ENCODE measurements around the gene CNGA3. TPM values are rescaled to one million over a fixed set of nuclear protein-coding genes. Genes with fewer than 3 reads are reported as not detected.

The CNGA3 gene
- total and polyA plus RNA-seq, 2 experiments from 2014 or later = not detected

DNA sequence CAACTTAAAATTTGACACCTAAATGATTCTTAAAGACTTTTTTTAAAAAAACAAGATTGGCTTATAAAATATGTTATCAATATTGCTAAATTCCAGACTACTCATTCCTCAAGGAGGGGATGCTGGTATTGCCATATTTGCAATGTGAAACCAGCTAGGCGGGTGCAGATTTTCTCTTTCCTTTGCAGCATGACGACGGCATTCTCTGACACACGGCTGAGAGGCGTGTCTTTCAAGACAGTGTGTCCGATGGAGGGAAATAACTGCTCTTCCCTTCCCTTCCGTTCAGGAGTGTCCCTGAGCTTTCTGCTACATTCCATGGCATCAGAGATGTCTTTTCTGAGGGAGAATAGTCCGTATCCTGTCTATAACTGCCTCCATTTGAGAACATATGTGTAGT lies 38.2 kb upstream of the CNGA3 start:
- peaks cover 5% of the 10 kb centered on the region for H3K27me3 Mint-ChIP-seq (ENCODE audit: insufficient read depth, low read depth, poor library complexity)
- H3K4me1 Mint-ChIP-seq = peaks cover 6% of the 10 kb centered on the region; the same call in 2 of the 3 replicates
- H3K27me3 ChIP-seq (ENCODE audit: insufficient read depth) = no peaks in the 10 kb centered on the region
- H4K20me1 ChIP-seq (replicated peaks; ENCODE audit: insufficient read depth) = no peaks in the 10 kb centered on the region; the same call in 1 of the 2 replicates
- 0 out of 2 replicates have a peak, but pooled peaks cover 9% of the 10 kb centered on the region for H3K9me2 ChIP-seq (ENCODE audit: insufficient read depth)
- H3K4me3 Mint-ChIP-seq = no peak overlapping the region
- H3K36me3 ChIP-seq (ENCODE audit: insufficient read depth) = no peaks in the 10 kb centered on the region
- no peaks in the 10 kb centered on the region for H3K79me2 ChIP-seq (replicated peaks; ENCODE audit: insufficient read depth)
- TF ChIP-seq, protein P1, sequence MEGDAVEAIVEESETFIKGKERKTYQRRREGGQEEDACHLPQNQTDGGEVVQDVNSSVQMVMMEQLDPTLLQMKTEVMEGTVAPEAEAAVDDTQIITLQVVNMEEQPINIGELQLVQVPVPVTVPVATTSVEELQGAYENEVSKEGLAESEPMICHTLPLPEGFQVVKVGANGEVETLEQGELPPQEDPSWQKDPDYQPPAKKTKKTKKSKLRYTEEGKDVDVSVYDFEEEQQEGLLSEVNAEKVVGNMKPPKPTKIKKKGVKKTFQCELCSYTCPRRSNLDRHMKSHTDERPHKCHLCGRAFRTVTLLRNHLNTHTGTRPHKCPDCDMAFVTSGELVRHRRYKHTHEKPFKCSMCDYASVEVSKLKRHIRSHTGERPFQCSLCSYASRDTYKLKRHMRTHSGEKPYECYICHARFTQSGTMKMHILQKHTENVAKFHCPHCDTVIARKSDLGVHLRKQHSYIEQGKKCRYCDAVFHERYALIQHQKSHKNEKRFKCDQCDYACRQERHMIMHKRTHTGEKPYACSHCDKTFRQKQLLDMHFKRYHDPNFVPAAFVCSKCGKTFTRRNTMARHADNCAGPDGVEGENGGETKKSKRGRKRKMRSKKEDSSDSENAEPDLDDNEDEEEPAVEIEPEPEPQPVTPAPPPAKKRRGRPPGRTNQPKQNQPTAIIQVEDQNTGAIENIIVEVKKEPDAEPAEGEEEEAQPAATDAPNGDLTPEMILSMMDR (conservative IDR thresholded peaks at IDR 0.05; ENCODE audit: low read depth in 2 of 2) = no peak
- no peak for TF ChIP-seq ZNF331 (CRISPR knock-in tag; IDR thresholded peaks at IDR 0.05; ENCODE audit: low read depth)
- no peak for DNase-seq (ENCODE audit: low spot score)
- no peak for ATAC-seq
- no peak overlapping the region for H3K4me2 ChIP-seq
- no peak overlapping the region for H3K27ac Mint-ChIP-seq
- no peak overlapping the region for H3K27ac ChIP-seq (ENCODE audit: low read depth)
- no peaks in the 10 kb centered on the region for H3K9me3 Mint-ChIP-seq
- H3K4me1 ChIP-seq (ENCODE audit: insufficient read depth) = no peaks in the 10 kb centered on the region
- no peak overlapping the region for H2AFZ ChIP-seq
- H3K4me3 ChIP-seq = no peak overlapping the region
- H3K36me3 Mint-ChIP-seq (ENCODE audit: low read depth) = peaks cover 3% of the 10 kb centered on the region; the same call in 2 of the 3 replicates
- no peaks in the 10 kb centered on the region for H3F3A ChIP-seq (replicated peaks; ENCODE audit: low read depth)

DNA sequence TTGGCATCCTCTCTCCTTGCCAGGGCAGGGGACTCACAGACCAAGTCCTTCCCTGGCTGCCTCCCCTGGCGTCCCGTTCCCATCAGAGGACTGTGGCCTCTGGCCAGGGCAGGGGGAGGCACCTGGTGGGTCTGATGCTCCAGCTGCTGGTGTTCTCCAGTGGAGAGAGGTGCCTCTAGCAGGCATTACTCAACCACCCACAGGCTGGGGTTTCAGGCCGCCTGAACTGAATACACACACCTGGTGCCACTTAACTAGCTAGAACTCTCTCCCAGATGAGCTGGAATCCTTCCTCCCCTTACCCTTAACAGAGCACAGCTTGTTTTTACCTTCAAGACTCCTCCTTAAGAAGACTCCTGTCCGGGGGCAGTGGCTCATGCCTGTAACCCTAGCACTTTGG lies 37.7 kb upstream of the CNGA3 start:
- Mint-ChIP-seq H3K36me3 (ENCODE audit: low read depth) (peaks cover 3% of the 10 kb centered on the region; the same call in 2 of the 3 replicates), H3K4me3 (no peak overlapping the region), H3K27me3 (ENCODE audit: insufficient read depth, low read depth, poor library complexity) (peaks cover 8% of the 10 kb centered on the region), H3K4me1 (peaks cover 10% of the 10 kb centered on the region), H3K9me3 (no peaks in the 10 kb centered on the region), H3K27ac (no peak overlapping the region)
- Histone ChIP-seq H3F3A (replicated peaks; ENCODE audit: low read depth) (no peaks in the 10 kb centered on the region), H4K20me1 (replicated peaks; ENCODE audit: insufficient read depth) (no peaks in the 10 kb centered on the region; the same call in 1 of the 2 replicates), H3K79me2 (replicated peaks; ENCODE audit: insufficient read depth) (no peaks in the 10 kb centered on the region), H3K4me2 (no peak overlapping the region), H2AFZ (no peak overlapping the region), H3K27me3 (ENCODE audit: insufficient read depth) (no peaks in the 10 kb centered on the region), H3K4me1 (ENCODE audit: insufficient read depth) (no peaks in the 10 kb centered on the region), H3K27ac (ENCODE audit: low read depth) (no peak overlapping the region), H3K9me2 (ENCODE audit: insufficient read depth) (0 out of 2 replicates have a peak, but pooled peaks cover 7% of the 10 kb centered on the region), H3K36me3 (ENCODE audit: insufficient read depth) (no peaks in the 10 kb centered on the region), H3K4me3 (no peak overlapping the region)
- ATAC-seq (no peak), DNase-seq (ENCODE audit: low spot score) (no peak)
- TF ChIP-seq ZNF114 (CRISPR knock-in tag; IDR thresholded peaks at IDR 0.05) (no peak), ZNF331 (CRISPR knock-in tag; IDR thresholded peaks at IDR 0.05; ENCODE audit: low read depth) (no peak), CREB1 (CRISPR knock-in tag; IDR thresholded peaks at IDR 0.05; ENCODE audit: low read depth) (no peak), NANOG (IDR thresholded peaks at IDR 0.05; ENCODE audit: borderline replicate concordance) (no peak), JUNB (IDR thresholded peaks at IDR 0.05; ENCODE audit: unreplicated experiment) (no peak), EZH2phosphoT487 (IDR thresholded peaks at IDR 0.05; ENCODE audit: unreplicated experiment) (no peak)
- TF ChIP-seq, protein P2, sequence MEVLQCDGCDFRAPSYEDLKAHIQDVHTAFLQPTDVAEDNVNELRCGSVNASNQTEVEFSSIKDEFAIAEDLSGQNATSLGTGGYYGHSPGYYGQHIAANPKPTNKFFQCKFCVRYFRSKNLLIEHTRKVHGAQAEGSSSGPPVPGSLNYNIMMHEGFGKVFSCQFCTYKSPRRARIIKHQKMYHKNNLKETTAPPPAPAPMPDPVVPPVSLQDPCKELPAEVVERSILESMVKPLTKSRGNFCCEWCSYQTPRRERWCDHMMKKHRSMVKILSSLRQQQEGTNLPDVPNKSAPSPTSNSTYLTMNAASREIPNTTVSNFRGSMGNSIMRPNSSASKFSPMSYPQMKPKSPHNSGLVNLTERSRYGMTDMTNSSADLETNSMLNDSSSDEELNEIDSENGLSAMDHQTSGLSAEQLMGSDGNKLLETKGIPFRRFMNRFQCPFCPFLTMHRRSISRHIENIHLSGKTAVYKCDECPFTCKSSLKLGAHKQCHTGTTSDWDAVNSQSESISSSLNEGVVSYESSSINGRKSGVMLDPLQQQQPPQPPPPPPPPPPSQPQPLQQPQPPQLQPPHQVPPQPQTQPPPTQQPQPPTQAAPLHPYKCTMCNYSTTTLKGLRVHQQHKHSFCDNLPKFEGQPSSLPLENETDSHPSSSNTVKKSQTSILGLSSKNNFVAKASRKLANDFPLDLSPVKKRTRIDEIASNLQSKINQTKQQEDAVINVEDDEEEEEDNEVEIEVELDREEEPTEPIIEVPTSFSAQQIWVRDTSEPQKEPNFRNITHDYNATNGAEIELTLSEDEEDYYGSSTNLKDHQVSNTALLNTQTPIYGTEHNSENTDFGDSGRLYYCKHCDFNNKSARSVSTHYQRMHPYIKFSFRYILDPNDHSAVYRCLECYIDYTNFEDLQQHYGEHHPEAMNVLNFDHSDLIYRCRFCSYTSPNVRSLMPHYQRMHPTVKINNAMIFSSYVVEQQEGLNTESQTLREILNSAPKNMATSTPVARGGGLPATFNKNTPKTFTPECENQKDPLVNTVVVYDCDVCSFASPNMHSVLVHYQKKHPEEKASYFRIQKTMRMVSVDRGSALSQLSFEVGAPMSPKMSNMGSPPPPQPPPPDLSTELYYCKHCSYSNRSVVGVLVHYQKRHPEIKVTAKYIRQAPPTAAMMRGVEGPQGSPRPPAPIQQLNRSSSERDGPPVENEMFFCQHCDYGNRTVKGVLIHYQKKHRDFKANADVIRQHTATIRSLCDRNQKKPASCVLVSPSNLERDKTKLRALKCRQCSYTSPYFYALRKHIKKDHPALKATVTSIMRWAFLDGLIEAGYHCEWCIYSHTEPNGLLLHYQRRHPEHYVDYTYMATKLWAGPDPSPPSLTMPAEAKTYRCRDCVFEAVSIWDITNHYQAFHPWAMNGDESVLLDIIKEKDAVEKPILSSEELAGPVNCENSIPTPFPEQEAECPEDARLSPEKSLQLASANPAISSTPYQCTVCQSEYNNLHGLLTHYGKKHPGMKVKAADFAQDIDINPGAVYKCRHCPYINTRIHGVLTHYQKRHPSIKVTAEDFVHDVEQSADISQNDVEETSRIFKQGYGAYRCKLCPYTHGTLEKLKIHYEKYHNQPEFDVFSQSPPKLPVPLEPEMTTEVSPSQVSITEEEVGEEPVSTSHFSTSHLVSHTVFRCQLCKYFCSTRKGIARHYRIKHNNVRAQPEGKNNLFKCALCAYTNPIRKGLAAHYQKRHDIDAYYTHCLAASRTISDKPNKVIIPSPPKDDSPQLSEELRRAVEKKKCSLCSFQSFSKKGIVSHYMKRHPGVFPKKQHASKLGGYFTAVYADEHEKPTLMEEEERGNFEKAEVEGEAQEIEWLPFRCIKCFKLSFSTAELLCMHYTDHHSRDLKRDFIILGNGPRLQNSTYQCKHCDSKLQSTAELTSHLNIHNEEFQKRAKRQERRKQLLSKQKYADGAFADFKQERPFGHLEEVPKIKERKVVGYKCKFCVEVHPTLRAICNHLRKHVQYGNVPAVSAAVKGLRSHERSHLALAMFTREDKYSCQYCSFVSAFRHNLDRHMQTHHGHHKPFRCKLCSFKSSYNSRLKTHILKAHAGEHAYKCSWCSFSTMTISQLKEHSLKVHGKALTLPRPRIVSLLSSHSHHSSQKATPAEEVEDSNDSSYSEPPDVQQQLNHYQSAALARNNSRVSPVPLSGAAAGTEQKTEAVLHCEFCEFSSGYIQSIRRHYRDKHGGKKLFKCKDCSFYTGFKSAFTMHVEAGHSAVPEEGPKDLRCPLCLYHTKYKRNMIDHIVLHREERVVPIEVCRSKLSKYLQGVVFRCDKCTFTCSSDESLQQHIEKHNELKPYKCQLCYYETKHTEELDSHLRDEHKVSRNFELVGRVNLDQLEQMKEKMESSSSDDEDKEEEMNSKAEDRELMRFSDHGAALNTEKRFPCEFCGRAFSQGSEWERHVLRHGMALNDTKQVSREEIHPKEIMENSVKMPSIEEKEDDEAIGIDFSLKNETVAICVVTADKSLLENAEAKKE (CRISPR knock-in tag; IDR thresholded peaks at IDR 0.05) = no peak
- TF ChIP-seq, protein P3, sequence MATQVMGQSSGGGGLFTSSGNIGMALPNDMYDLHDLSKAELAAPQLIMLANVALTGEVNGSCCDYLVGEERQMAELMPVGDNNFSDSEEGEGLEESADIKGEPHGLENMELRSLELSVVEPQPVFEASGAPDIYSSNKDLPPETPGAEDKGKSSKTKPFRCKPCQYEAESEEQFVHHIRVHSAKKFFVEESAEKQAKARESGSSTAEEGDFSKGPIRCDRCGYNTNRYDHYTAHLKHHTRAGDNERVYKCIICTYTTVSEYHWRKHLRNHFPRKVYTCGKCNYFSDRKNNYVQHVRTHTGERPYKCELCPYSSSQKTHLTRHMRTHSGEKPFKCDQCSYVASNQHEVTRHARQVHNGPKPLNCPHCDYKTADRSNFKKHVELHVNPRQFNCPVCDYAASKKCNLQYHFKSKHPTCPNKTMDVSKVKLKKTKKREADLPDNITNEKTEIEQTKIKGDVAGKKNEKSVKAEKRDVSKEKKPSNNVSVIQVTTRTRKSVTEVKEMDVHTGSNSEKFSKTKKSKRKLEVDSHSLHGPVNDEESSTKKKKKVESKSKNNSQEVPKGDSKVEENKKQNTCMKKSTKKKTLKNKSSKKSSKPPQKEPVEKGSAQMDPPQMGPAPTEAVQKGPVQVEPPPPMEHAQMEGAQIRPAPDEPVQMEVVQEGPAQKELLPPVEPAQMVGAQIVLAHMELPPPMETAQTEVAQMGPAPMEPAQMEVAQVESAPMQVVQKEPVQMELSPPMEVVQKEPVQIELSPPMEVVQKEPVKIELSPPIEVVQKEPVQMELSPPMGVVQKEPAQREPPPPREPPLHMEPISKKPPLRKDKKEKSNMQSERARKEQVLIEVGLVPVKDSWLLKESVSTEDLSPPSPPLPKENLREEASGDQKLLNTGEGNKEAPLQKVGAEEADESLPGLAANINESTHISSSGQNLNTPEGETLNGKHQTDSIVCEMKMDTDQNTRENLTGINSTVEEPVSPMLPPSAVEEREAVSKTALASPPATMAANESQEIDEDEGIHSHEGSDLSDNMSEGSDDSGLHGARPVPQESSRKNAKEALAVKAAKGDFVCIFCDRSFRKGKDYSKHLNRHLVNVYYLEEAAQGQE (IDR thresholded peaks at IDR 0.05; ENCODE audit: unreplicated experiment) = no peak

Data from GM23338 (cell line).